ENCODE measurements around the gene ZNF500. TPM values are rescaled to one million over a fixed set of nuclear protein-coding genes. Genes with fewer than 3 reads are reported as not detected.

The ZNF500 gene
- total and polyA plus RNA-seq, 2 experiments from 2014 or later, result 5.8 to 15.3 TPM

- Histone ChIP-seq H3K27me3 (ENCODE audit: insufficient read depth) (no peaks in the 10 kb centered on the region), H3K27ac (ENCODE audit: low read depth) (peak overlapping the region; percentile 87), H3K79me2 (replicated peaks; ENCODE audit: insufficient read depth) (peaks cover 5% of the 10 kb centered on the region), H3K4me2 (peak overlapping the region; percentile 58), H3F3A (replicated peaks; ENCODE audit: low read depth) (peaks cover 9% of the 10 kb centered on the region), H3K36me3 (ENCODE audit: insufficient read depth) (no peaks in the 10 kb centered on the region; the same call in 1 of the 2 replicates), H3K4me1 (ENCODE audit: insufficient read depth) (peaks cover 26% of the 10 kb centered on the region), H2AFZ (no peak overlapping the region), H3K4me3 (no peak overlapping the region), H3K9me2 (ENCODE audit: insufficient read depth) (no peaks in the 10 kb centered on the region), H4K20me1 (replicated peaks; ENCODE audit: insufficient read depth) (no peaks in the 10 kb centered on the region)
- Mint-ChIP-seq H3K27ac (peak overlapping the region; percentile 87), H3K36me3 (ENCODE audit: low read depth) (peaks cover 35% of the 10 kb centered on the region; the same call in 2 of the 3 replicates), H3K9me3 (no peaks in the 10 kb centered on the region), H3K4me3 (no peak overlapping the region), H3K4me1 (peaks cover 36% of the 10 kb centered on the region), H3K27me3 (ENCODE audit: insufficient read depth, low read depth, poor library complexity) (peaks cover 6% of the 10 kb centered on the region)
- DNase-seq (ENCODE audit: low spot score) (peak; percentile 38), ATAC-seq (no peak; the same call in 2 of the 3 replicates)
- TF ChIP-seq ZNF114 (CRISPR knock-in tag; IDR thresholded peaks at IDR 0.05) (no peak), REST (IDR thresholded peaks at IDR 0.05; ENCODE audit: unreplicated experiment) (no peak), EZH2phosphoT487 (IDR thresholded peaks at IDR 0.05; ENCODE audit: unreplicated experiment) (no peak), ETS1 (IDR thresholded peaks at IDR 0.05) (no peak), CREB1 (CRISPR knock-in tag; IDR thresholded peaks at IDR 0.05; ENCODE audit: low read depth) (no peak), EZH2 (IDR thresholded peaks at IDR 0.05; ENCODE audit: low read depth, unreplicated experiment) (no peak), POLR2AphosphoS5 (IDR thresholded peaks at IDR 0.05; ENCODE audit: low read depth) (no peak), NANOG (IDR thresholded peaks at IDR 0.05; ENCODE audit: borderline replicate concordance) (no peak), STAT1 (IDR thresholded peaks at IDR 0.05; ENCODE audit: unreplicated experiment) (no peak), CTCF (conservative IDR thresholded peaks at IDR 0.05; ENCODE audit: low read depth in 2 of 2) (no peak), JUNB (IDR thresholded peaks at IDR 0.05; ENCODE audit: unreplicated experiment) (no peak), ZNF331 (CRISPR knock-in tag; IDR thresholded peaks at IDR 0.05; ENCODE audit: low read depth) (no peak), ZNF462 (CRISPR knock-in tag; IDR thresholded peaks at IDR 0.05) (no peak)
Measured at GRCh38 chr16:4718466-4718865, 48.5 kb downstream of the ZNF500 start.

Data from GM23338 (cell line).